CD4-positive, alpha-beta T cell treated with Interleukin-17A for 1 hour (primary cell): Measurements from ENCODE around the gene KLRG1.

Experiments
- DNase-seq: peaks from one replicate; pipeline ENCODE4 v3.0.0-alpha.2; 2020

The KLRG1 gene

DNA sequence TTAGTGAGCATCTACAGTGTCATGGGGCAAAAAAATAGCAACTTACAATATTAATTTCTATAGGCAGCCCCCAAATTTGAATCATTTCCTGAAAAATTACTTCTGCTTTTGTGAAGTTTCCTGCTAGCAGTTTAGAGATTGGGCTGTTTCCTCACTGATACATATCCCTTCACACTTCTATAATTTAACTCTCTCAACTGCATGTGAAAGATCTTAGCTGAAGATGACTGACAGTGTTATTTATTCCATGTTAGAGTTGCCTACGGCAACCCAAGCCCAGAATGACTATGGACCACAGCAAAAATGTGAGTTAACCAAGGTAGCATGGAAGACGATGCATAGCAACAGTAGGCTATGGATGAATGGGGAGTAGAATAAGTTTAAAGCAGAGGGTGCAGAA is at the start of gene KLRG1:
Gene KLRG1 (plus strand): TSS at position 134 of the 400 bp plus-strand sequence. CDS start 90 bp downstream, at position 224.
- DNase-seq: peak; percentile 61

DNA sequence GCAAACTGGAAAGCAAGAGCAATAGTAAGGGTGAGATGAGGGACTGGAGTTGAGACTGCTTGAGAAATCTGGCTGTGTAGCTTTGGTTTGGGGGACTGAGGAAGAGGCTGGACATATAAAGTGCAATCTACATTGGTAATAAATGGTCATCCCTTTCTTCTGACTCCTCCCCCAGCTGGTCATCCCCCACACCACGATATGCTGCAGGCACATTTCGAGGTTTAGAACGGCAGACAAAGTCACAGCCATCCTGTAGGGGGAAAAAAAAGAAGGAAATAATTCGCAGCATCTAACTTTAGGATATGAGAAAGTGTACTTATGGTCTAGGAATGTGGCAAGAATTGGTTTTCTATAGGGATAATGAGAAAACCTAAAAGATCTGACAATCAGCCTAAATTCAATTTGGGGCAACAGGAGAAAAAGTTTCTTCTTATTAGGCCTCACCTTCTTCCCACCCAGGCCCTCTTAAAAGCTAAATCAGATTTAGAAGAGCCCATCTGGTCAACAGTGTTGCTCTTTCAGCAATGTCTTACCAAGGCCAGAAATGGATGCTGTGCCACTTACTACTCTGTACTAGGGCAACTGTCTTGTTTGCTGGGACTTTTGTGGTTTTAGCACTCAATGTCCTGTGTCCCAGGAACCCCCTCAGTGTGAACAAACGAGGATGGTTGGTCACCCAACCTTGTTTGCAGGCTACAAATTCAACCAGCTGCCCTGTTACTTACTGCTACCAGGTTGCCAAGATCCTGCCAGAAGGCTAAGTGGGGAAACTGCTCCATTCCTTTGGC is 47.5 kb upstream of the KLRG1 start:
- no peak for DNase-seq

DNA sequence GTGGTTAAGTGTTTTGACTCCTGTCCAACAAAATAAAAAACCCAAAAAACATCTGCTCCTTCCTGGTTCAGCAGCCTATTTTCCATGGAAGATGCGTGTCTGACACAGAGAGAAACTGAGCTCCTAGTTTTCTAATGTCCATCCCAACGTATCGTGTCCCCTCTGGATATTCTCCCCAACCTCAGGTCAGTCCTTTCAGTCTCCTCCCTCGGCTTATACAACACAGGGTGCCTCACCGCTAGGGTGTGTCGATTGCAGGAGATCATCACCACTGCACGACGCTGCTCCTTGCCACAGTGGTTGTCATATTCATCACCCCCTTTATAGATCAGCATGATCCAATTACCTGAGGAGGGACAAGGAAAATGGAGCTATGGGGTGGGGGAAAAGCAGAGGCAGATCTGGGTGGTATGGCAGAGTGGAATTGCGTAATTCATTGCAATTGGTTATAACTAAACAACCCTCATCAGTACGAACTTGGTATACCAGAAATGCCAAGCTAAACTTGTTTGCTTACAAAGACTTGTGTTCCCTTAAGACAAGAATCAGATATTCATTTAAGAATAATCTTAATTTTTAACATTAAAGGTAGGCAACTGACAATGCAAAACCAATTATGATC is 45.7 kb upstream of the KLRG1 start:
- DNase-seq: no peak

DNA sequence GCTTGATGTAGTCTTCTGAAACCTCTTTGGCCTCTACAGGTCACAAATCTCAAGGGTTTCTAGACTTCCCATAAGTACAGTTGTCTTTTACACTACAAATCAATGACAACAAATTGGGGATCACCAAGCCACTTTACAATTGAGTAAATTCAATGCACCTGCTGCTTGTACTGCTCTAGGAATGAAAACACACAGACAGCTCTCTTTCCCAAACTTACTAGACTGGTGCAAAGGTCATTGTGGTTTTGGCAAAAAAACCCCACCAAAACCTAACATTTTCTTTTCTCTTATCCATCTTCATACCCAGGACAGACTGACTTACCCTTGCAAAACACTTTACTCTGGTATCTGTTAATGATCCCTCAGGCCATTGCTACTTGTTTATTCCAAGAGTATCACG is 42.6 kb upstream of the KLRG1 start:
- no peak for DNase-seq

DNA sequence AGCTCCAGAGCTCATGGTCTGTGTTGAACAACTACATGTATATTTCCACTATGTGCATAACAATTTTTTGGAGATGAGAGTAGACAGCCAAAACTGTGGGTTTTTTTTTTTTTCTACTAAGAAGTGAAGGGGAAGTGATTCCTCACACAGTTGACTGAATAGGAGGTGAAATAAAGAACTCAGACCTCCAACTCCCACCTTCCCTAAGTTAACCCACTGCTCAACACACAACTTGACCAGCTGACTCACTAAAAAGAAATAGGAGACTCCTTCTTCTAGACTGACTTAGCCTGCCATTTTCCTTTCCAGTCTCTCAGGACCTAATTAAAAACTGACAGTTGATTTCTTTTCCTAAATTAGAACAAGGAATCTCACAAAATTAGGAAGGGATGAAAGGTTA is 41.6 kb upstream of the KLRG1 start:
- DNase-seq: no peak

DNA sequence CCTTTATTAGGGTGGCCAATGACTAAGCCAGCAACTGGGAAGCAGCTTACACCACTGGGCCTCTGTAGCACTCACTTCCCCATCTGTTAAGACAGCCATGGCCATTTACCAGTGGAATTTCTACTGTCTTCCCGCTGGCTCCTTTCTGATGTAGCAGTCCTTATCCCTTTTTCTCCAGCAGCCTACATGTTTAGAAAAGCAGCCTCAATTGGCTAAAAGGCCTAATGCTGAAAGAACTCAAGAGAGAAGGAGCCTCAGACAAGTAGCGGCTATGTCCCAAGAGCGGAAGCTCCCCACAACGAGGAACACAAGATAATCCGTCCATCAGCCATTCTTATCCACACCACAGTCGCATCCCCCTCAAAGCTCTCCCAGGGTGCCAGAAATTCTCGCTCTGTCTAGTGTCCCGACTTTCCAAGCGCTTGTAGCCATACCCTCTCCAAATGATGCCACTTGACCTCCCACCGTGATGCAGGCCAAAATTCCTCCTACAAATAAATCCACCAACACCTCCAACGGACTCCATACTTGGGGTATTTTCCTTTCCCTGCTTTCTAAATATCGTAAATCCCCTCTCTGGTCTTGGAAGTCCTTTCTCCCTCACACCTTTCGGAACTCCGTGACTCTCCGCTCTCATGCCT is 40.5 kb upstream of the KLRG1 start:
- DNase-seq: peak; percentile 29

DNA sequence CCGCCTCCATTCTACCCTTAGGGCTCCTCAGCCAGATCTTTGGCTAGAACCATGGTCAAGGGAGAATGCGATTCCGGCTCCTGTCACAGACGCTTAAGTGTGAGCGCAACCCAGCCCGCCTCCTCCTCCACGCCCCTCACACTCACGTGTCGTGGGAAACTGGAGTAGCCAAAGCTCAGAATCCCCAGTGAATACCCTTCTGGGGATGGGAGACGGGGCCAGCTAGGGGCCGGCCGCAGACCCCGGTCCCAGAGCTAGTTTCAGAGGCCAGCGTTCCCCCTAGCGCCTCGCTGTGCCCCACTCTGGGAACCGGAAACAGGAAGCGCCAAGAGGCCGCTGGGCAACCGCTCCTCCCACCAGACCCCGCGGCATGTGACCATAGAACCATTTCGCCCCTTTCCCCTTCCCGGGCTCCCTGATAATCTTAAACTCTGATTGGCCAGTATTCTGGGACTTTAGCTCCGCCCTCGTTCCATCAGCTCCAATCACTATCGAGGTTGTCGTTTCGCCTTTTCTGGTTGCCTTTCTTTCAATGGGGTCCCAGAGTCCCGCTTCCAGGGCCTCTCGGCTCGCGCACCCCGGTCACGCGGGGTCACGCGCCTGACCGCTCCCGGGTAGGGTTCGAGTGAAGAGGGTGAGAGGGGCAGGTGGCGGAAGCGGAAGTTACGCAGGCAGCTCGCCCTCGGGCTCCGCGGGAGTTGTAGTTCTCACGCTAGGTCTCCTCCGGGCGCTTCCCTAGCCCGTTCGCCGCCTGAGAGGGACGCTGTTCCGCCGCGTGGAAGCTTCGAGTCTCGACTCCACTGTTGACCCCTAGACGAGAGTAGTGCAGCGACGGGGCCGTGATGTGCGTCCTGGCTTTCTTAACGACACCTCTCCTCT is 39.8 kb upstream of the KLRG1 start, which contains the start of gene M6PR:
Gene M6PR (minus strand): TSS at position 304 of the 879 bp plus-strand sequence. CDS start 3,241 bp downstream, outside the sequence.
- peak; percentile 91 for DNase-seq

DNA sequence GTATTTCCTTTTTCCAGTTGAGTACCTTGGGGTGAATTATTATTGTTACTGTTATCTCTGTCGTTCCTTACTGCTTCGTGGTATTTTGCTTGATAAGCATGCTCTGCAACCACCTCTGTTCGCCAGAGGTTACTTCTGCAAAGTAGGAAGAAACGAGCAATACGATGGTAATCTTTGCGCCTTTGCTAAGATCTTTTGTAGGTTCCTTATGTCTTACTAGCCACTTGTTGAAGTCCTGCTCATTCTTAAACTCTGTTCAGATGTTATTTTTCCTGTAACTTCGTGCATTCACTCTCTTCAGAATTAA is 39.2 kb upstream of the KLRG1 start:
- DNase-seq: no peak

DNA sequence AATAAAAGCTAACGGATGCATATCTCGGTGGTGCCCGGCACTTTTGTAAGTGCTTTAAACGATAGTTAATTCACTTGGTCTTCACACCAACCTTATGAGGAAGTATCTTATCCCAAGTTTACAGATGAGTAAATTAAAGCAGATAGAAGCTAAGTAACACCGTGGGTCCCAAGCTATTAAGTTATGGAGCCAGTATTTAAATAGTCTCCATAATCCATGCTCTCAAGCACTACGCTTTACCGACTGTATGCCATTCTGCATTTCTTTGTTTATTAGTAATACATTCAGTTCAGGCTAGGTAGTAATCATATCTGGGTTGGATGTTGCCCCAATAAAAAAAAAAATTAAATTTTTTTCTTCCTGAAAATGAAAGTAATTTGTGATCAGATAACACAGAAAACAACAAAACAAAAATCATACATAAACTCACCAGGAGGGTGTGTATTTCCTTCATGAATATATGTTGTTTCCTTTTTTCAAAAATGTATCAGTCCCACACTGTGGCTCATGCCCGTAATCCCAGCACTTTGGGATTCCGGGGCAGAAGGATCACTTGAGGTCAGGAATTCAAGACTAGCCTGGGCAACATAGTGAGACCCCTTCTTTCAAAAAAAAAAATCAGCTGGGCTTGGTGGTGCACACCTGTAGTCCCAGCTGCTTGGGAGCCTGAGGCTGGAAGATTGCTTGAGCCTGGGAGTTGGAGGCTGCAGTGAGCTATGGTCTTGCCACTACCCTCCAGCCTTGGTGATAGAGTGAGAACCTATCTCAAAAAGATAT is 38.5 kb upstream of the KLRG1 start:
- peak; percentile 68 for DNase-seq

DNA sequence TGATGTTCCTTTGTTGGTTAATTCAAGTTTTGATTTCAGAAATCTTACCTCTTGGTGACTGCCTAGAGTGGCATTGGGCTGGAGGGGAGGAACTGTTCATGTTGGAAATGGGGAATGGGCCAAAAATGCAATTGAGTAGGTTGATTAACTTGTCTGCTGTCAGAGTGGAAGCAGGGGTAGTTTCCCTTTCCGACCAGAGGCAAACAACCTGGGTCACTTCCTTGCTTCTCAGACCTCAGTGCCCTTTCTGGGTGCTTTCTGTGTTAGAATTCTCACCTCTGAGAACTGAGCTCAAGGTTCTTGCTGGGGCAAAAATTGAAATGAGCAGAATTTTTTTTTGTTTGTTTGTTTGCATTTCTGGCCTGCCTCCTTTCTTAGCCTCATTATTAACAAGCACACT is 37.6 kb upstream of the KLRG1 start:
- DNase-seq: peak; percentile 72

DNA sequence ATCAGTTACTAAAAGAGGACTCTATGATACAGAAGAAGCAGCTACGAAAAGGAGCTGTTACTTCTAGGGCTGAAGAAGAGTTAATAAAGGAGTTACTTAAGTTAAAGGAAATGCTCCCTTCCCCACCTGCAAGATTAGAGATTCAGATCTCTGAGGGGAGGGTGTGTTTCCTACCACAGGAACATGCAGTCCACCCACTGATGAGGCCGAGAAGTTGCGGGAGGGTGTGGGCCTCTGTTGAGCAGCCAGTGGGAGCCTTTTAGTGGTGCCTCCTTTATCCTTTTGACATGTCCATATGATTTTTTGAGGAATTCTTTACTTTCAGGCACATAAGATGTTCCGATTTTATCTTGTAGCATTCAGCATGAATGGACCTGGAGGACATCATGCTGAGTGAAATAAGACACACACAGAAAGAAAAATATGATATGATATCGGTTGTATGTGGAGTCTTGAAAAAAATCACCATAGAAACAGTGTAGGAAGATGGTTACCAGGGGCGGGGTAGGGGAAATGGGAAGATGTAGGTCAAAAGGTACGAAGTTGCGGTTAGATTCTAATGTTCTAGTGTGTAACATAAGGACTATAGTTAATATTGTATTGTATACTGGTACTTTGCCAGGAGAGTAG is 35.5 kb upstream of the KLRG1 start:
- DNase-seq: peak; percentile 88

DNA sequence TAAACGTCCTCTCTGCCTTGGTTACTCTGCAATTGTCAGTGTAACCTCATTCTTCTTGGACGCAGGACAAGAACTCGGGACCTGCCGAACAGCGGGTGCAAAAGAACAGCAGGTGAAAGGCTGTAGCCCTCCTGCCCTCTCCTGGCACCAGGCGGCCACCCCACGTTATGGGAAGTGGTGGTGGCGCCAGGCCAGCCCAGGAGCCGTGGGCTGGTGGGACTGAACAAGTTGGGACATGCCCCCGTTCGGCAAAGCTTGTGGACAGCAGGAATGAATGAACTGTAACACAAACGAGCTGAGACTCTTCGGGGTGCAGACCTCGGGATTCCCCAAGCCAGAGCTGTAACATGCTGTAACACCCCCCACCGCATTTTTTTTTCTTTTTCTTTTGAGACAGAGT is 33.3 kb upstream of the KLRG1 start:
- no peak for DNase-seq

DNA sequence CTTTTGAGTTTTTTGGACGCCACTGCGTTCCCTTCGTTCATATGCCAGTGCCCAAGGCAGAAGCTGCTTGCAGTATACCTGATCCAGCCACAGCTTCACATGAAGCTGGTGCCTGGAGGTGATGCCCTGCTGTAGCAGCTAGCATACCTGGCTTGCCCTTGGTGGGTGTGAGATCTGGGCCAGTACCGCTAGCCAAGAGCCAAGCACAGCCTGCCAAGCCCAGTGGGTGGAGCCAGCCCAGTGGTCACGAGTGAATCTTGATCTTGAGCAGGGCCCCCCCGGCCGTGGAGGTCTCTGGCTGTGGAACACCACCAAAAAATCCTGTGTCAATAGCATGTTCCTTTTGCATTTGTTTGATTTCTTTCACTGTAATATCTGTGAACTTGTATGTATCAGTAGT is 32.6 kb upstream of the KLRG1 start:
- no peak for DNase-seq

DNA sequence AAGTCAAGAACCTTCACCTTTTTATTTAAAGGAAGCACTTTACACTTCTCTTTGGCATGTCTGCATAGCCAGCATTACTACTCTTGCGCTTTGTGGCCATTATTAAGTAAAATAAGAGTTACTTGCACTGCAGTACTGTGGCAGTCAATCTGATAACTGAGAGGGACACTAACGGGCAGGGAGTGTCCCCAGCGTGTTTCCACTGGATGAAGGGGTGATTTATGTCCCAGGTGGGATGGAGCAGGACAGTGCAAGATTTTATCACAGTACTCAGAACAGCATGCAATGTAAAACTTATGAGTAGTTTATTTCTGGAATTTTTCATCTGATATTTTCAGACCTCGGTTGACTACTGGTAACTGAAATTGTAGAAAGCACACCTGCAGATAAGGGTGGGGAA is 31.8 kb upstream of the KLRG1 start:
- no peak for DNase-seq

DNA sequence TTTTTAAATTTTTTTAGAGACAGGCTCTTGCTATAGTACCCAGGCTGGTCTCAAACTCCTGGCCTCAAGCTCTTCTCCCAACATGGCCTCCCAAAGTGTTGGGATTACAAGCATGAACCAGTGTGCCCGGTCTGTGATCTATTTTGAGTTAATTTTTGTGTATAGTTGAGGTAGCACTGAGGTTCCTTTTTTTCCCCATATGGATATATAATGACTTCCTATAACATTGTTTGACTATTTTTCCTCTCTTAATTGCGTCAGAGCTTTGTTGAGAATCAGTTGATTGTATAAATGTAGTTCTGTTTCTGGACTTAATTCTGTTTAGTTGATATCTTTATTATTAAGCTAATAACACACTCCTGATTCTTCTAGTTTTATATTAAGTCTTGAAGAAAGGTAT is 31.3 kb upstream of the KLRG1 start:
- no peak for DNase-seq

DNA sequence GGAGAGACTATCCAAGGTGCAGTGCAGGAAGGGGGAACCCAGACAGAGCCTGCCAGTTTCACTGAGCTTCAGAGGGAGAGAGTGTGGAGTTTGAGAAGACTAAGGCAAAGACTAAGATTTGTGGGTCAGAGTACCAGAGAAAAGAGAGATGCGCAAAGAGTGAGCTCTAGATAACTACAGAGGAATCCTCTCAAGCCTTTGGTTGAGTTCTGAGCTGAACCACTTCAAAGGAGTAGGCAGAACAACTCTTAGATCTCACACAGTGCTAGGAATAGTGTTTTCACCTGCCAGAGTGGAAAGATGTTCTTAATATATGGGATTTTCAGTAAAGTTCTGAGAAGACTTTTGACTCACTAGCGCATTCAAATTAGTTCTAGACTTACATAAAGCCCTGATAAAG is 29.2 kb upstream of the KLRG1 start:
- peak; percentile 46 for DNase-seq

DNA sequence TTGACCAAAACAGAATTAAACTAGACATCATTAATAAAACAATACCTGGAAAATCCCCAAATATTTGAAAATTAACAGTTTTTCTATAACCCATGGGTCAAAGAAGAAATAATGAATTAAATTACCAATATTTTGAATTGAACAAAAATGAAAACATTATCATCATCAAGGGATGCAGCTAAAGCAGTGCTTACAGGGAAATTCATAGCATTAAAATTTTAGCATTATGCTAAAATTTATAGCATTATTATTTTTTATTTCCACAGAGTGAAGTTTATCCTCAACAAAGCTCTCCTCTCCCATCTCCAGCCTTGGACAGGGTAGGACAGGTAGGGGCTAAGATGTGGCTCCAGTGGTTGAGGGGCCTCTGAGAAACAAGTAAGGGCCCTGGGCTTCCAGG is 20.6 kb upstream of the KLRG1 start:
- no peak for DNase-seq

DNA sequence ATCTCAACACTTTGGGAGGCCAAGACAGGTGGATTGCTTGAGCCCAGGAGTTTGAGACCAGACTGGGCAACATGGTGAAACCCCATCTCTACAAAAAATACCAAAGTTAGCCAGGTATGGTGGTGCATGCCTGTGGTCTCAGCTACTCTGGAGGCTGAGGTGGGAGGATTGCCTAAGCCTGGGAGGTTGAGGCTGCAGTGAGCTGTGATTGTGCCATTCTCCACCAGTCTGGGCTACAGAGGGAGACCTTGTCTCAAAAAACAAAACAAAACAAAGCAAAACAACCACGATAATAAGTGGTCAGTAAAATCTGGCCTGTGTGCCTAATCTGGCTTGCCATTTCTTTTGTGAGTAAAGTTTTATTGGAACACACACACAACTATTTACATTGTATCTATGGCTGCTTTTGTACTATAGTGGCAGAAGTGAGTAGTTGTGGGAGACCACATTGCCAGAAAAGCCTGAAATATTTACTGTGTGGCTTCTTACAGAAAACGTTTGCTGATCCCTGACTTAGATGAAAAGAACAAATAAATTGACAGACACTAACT is 19.4 kb upstream of the KLRG1 start:
- no peak for DNase-seq

DNA sequence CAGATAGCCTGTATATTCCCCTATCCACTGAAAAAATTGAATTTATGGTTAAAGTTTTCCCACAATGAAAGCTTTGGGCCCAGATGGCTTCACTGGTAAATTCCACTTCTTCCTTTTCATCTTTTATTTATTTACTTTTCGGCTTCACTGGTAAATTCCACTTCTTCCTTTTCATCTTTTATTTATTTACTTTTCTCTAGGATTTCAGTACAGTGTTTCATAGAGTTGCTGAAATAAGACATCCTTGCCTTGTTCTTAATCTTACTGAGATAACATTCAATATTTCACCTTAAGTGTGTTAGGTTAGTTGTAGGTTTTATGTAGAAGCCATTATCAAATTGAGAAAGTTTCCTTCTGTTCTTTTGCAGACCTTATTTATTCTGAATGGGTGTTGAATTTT is 18.9 kb upstream of the KLRG1 start:
- DNase-seq: no peak

DNA sequence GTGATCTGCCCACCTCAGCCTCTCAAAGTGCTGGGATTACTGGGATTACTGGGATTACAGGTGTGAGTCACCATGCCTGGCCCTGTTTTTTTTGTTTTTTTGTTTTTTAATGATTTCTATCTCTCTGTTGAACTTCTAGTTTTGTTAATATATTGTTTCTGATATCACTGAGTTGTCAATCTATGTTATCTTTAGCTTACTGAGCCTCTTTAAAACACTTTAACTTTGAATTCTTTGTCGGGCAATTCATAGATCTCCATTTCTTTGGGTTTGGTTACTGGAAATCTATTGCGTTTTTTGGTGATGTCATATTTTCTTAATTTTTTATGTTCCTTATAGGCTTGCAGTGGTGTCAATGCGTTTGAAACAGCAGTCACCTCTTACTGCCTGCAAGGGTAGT is 9.2 kb upstream of the KLRG1 start:
- DNase-seq: no peak

DNA sequence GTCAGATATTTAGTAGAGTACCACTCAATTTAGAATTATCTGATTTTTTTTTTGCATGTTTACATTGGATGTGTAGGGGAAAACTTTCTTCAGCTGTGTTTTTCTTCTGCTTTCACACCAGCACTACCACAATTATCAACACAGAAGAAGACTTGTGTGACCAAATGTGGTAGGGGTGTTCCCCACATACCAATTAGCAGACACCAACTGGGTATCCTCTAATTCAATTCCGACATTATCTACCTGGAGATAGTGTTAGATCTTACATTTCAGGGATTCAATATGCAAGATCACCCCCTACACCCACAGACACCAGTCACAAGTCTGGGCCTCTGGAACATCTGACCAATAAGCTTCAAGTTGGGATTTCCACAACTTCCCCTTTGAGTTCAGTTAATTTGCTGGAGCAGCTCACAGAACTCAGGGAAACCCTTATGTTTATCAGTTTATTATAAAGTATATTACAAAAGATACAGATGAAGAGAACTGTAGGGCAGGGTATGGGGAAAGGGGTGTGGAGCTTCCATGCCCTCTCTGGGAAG is 4.1 kb upstream of the KLRG1 start:
- peak; percentile 30 for DNase-seq
